A204.1 (cell line): Measurements from ENCODE around the gene SPATA6L.
A peak's percentile ranks its signal among the peaks of the same experiment; 100 is the strongest.

Source experiments
- FAIRE-seq: peaks from 2 replicates; lab custom pipeline; 2012; peaks lifted over from hg19 to GRCh38; lab: Jason Lieb, UNC

SPATA6L gene

DNA sequence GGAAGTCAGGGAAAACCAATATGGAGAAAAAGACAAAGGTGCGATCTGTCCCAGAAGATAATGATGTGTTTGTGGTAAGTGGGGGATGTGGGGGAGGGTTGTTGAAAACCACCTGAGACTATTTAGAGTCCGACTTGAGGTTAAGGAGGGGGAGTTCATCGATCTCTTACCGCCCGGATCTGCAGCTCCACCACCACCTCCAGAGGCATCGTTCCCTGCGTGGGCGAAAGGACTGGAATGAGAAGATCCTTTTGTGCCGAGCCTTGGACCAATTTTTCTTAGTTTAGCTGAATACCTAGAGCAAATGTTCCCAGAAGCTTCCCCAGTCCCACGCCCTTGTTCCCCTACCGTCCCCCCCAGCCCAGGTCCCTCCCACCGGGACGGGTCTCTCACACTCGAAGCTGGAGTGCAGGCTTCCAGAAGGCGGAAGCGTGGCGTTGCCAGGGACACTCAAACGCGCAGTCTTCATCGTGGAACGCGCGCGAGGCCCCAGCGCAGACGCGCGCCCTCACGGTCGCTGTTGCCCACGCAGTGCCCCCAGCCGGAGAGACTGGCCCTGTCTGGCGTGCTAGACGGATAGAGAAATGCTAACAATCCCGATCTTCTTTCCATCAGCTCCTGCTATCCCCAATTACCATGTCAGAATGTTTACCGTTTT, at the start of gene SPATA6L:
Gene SPATA6L (minus strand): TSS at position 439 of the 658 bp plus-strand sequence. CDS start 230 bp downstream, at position 209.
- FAIRE-seq, result no peak

GRCh38 chr9:4714266-4715016, 48.2 kb upstream of the SPATA6L start:
- FAIRE-seq, result no peak

DNA sequence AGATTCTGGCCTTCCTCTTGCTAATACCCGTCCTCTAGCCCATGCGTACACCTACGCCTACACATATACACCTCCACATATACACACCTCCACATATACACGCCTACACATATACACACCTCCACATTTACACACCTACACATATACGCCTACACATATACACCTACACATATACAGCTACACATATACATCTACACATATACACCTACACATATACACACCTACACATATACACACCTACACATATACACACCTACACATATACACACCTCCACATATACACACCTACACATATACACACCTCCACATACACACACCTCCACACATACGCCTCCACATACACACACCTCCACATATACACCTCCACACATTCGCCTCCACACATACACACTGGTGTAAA, 47.6 kb upstream of the SPATA6L start:
- FAIRE-seq, result no peak

GRCh38 chr9:4709380-4709779, 43.1 kb upstream of the SPATA6L start:
- FAIRE-seq, result no peak

DNA sequence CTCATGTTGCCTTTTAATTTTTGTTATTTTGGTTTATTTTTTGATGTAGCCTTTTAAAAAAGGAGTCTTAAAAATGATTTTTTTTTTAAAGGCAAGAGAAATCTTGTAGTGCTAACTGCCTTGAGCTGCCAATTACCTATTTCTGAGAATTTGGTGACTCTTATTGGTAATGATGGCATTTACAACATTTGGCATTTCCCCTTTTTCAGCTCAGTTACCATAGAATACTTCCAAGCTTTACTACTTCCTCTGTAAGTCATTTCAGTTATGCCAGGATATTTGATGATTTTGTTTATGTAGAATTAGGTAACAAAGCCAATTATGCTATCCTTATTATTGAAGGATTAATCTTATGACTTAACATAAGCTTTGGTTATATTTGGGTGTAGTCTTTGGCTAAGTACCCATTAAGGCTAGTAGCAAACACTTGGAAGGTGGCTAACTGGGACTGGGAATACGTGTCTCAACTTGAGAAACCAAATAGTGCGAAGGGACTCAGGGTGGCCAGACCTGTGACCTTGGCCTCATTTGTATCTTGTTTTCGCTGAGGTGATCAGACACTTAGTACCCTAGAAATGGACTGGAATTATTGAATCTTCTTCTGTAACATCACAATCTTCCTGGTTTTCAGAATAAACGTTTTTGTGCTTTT, 40.8 kb upstream of the SPATA6L start:
- no peak for FAIRE-seq

DNA sequence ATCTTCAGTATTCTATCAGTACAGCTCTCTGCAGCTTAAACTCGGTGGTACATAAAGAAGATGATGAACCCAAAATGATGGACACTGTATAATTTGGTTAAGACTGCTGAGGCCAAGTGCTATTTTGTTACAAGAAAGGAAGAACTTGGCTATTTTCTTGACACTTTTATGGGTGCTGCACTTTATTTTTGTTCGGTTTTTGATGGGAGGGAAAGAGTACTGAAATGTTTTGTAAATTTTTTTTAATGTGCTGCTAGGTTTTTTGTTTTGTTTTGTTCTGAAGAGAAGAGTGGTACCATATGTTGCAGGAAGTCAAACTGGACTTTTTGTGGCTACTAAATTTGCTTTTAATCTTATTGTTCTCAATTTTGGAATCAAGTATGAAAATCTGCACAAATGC, 39.7 kb upstream of the SPATA6L start:
- no peak for FAIRE-seq

- no peak for FAIRE-seq
Measured at GRCh38 chr9:4704129-4704528, 37.8 kb upstream of the SPATA6L start.

- no peak for FAIRE-seq
Measured at GRCh38 chr9:4701526-4701925, 35.2 kb upstream of the SPATA6L start.

GRCh38 chr9:4700932-4701331, 34.7 kb upstream of the SPATA6L start:
- FAIRE-seq, result no peak

DNA sequence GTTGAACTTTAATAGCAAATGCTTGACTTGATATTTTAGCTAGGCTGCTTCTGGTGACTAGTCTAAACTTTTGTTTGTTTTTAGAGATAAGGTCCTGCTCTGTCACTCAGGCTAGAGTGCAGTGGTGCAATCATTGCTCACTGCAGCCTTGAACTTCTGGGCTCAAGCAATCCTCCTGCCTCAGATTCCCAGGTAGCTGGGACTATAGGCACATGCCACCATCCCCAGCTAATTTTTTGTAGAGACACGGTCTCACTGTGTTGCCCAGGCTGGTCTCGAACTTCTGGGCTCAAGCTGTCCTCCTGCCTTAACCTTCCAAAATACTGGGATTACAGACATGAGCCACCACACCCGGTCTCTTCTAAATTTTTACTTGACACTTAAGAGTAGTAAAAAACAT, 33.8 kb upstream of the SPATA6L start:
- FAIRE-seq, result no peak

DNA sequence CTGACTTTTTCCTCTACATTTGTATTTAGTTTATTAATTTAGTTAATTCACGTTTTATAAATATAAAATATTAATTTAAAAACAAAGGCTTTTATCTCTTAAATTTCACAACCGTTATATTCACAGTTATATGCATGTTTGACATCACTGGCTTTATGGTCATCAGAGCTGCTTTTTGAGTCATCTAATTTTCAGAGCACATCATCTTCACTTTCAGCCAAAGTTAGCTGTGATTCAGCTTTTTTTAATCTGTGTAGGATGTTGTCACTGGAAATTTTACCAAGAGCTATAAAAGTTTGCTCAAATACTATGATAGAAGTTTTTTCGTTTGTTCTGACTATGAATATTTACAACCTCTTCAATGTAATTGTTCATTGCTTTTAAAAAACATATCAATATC, 25.5 kb upstream of the SPATA6L start:
- peak; percentile 11 for FAIRE-seq

- no peak for FAIRE-seq
Measured at GRCh38 chr9:4690144-4690543, 23.9 kb upstream of the SPATA6L start.

- FAIRE-seq, result no peak
Measured at GRCh38 chr9:4689687-4690104, 23.4 kb upstream of the SPATA6L start.

GRCh38 chr9:4689021-4689420, 22.7 kb upstream of the SPATA6L start:
- no peak for FAIRE-seq

- no peak for FAIRE-seq
Measured at GRCh38 chr9:4686584-4686983, 20.3 kb upstream of the SPATA6L start.

GRCh38 chr9:4686112-4686511, 19.8 kb upstream of the SPATA6L start:
- no peak for FAIRE-seq

- FAIRE-seq, result no peak
Measured at GRCh38 chr9:4684820-4685219, 18.5 kb upstream of the SPATA6L start.

DNA sequence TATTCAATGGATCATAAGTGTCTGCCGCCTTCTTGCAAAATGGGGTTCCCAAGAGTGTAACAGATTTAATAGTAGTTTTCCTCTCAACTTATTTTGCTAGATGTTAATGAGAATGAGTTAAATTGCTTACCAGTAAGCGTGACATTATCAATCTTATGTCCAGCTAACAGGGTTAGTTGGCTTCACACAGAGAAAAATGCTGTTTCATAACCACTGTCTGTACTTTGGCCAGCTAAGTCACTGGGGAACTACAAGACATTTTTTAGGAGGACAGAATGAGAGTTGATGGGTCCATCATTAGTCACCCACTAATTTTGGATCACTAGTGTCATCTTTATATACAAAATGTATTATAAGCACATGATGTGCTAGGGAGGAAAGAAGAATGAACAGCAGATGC, 14.5 kb upstream of the SPATA6L start:
- FAIRE-seq, result no peak

DNA sequence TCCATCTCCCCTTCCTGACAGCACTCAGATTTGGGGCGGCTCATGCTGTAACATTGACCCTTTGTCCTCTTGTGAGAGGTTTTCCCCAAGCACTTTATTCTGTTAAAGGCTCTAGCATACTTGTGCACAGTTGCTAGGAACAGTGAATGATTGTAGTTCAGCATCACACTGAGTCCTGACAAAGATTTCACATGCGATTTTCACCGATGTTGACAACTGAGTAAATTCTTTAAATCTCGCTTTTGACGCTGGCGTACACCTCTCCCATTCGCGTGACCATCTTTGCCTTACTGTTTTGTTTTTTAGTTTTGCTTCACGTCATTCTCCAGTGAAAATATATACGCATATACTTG, 13.9 kb upstream of the SPATA6L start:
- no peak for FAIRE-seq

GRCh38 chr9:4679268-4680172, 13.2 kb upstream of the SPATA6L start, which contains the start of gene CDC37L1:
Gene CDC37L1, plus strand, starts transcription at chr9:4679569. Its CDS starts 199 bp downstream, at chr9:4679768.
- FAIRE-seq, result peak; percentile 95

- FAIRE-seq, result no peak
Measured at GRCh38 chr9:4678679-4679267, 12.5 kb upstream of the SPATA6L start.

DNA sequence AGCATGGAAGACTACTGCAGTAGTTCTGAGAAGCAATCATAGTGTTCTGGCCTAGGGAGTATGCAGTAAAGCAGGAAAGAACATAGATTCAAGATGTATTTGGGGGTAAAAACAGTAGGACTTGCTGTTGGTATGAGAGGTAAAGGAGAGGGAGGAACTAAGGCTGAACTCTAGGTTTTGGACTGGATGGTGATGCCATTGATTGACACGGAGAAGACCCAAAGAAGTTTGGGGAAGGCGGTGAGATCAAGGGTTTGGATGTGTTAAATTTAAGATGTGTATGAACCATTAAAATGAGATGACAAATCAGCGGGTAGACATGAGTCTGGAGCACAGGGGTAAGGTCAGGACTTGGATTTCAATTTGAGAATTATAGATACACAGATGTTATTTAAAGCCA, 11.1 kb upstream of the SPATA6L start:
- no peak for FAIRE-seq
